ENCODE measurements around the gene PRKCH. TPM values are rescaled to one million over a fixed set of nuclear protein-coding genes. Genes with fewer than 3 reads are reported as not detected.

PRKCH gene
- total and polyA plus RNA-seq, 2 of the 13 experiments (the other 11 are each of a cell fraction or from before 2014, with no cell fraction given): 0.48 to 1.3 TPM

GRCh38 chr14:61553730-61554641, 232.6 kb downstream of the PRKCH start (continued):
- no peak for TF ChIP-seq ARHGAP35 (CRISPR knock-in tag; IDR thresholded peaks at IDR 0.05; ENCODE audit: borderline replicate concordance)
- TF ChIP-seq FIP1L1 (IDR thresholded peaks at IDR 0.05; ENCODE audit: borderline replicate concordance, insufficient read depth, low read depth, low read length): no peak
- 0 out of 2 replicates have a peak, but pooled peaks have one; percentile 26 for TF ChIP-seq ZUFSP (CRISPR knock-in tag; IDR thresholded peaks at IDR 0.05; ENCODE audit: borderline replicate concordance)
- peak; percentile 73; the same call in 1 of the 2 replicates for TF ChIP-seq ZKSCAN8 (CRISPR knock-in tag; IDR thresholded peaks at IDR 0.05; ENCODE audit: borderline replicate concordance)
- TF ChIP-seq NPAS2 (CRISPR knock-in tag; IDR thresholded peaks at IDR 0.05; ENCODE audit: borderline replicate concordance): no peak
- 0 out of 2 replicates have a peak, but pooled peaks have one; percentile 44 for TF ChIP-seq PHF20 (CRISPR knock-in tag; IDR thresholded peaks at IDR 0.05)
- no peak for TF ChIP-seq MXD1 (CRISPR knock-in tag; IDR thresholded peaks at IDR 0.05)
- peak; percentile 93 for TF ChIP-seq ATF2 (CRISPR knock-in tag; IDR thresholded peaks at IDR 0.05)
- no peak for TF ChIP-seq ZNF615 (CRISPR knock-in tag; IDR thresholded peaks at IDR 0.05; ENCODE audit: borderline replicate concordance)
- TF ChIP-seq ZFY (CRISPR knock-in tag; IDR thresholded peaks at IDR 0.05): peak; percentile 40; the same call in 1 of the 2 replicates
- TF ChIP-seq MEIS1 (CRISPR knock-in tag; IDR thresholded peaks at IDR 0.05; ENCODE audit: borderline replicate concordance): no peak
- peak; percentile 98 for TF ChIP-seq BCL6 (CRISPR knock-in tag; IDR thresholded peaks at IDR 0.05)
- TF ChIP-seq ZNF768 (CRISPR knock-in tag; IDR thresholded peaks at IDR 0.05): no peak
- no peak for TF ChIP-seq LRRFIP1 (CRISPR knock-in tag; conservative IDR thresholded peaks at IDR 0.05)
- TF ChIP-seq ARID4A (CRISPR knock-in tag; IDR thresholded peaks at IDR 0.05; ENCODE audit: borderline replicate concordance): peak; percentile 43; the same call in 1 of the 2 replicates
- TF ChIP-seq KLF9 (CRISPR knock-in tag; IDR thresholded peaks at IDR 0.05; ENCODE audit: low read depth): no peak
- peak; percentile 93 for TF ChIP-seq NR2F6 (IDR thresholded peaks at IDR 0.05)
- TF ChIP-seq NR2F6 (CRISPR knock-in tag; IDR thresholded peaks at IDR 0.05): peak; percentile 94
